ENCODE measurements around the gene TBC1D19.
A peak's percentile ranks its signal among the peaks of the same experiment; 100 is the strongest.

Gene TBC1D19

DNA sequence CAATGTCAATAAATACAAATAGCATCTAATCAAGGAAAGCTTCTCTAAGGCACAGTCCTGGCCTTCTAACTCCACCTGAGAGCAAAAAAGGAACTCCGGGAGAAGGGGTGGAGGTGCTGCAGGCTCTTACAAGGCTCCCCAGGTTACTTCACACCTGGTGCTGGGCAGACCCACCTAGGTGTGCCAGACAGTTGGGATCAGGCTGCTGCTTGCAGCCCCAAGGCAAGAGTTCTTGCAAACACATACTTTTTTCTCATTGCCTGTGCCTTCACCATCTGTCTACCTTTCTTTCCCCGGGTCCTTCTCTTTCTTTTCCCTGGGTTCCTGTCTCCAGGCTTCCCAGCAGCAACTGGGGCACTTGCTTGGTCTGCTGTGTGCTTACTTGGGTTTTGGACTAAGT is 195.3 kb downstream of the TBC1D19 start:
- no peak for DNase-seq (ENCODE audit: low read depth in 2 of 3, low spot score in 2 of 3)

- no peak for DNase-seq (ENCODE audit: low read depth in 2 of 3, low spot score in 2 of 3)
Measured at GRCh38 chr4:26779674-26780073, 195.8 kb downstream of the TBC1D19 start.

DNA sequence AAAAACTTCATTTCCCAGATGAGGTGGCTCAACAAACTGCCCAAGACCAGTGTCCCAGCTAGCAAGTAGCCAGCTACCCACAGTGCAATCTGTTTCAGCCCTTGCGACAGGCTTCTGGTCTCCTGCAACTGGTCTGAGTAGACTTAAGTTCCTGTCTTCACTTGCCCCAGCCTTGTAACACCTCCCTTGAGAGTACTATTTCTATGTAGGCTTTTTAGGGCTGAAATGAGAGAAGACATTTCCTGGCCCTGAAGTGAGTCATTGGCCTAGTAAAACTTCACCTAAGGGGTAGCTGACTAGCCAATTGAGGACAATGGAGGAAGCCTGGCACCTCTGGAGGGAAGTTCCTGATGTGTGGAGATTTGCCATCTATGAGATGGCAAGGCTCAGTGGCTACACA is 196.7 kb downstream of the TBC1D19 start:
- DNase-seq (ENCODE audit: low read depth in 2 of 3, low spot score in 2 of 3): no peak

- DNase-seq (ENCODE audit: low read depth in 2 of 3, low spot score in 2 of 3): no peak
Measured at GRCh38 chr4:26782168-26782829, 198.4 kb downstream of the TBC1D19 start.

DNA sequence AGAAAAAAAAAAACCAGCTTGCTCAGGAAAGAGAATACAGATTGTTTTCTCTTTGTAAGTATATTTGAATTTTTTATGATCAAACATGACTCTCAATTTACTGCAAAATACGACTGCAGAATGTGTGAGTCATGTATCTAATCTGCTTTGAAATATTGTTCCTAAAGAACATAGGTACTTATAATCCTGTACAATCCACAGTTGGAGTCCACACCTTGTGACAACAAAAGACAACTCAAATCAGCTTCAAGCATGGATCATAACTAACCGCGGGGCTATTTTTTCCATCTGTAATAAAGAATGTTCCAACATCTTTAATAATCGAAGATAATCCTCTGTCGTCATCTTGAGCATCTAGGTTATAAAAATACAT is 198.9 kb downstream of the TBC1D19 start:
- no peak for DNase-seq (ENCODE audit: low read depth in 2 of 3, low spot score in 2 of 3)

DNA sequence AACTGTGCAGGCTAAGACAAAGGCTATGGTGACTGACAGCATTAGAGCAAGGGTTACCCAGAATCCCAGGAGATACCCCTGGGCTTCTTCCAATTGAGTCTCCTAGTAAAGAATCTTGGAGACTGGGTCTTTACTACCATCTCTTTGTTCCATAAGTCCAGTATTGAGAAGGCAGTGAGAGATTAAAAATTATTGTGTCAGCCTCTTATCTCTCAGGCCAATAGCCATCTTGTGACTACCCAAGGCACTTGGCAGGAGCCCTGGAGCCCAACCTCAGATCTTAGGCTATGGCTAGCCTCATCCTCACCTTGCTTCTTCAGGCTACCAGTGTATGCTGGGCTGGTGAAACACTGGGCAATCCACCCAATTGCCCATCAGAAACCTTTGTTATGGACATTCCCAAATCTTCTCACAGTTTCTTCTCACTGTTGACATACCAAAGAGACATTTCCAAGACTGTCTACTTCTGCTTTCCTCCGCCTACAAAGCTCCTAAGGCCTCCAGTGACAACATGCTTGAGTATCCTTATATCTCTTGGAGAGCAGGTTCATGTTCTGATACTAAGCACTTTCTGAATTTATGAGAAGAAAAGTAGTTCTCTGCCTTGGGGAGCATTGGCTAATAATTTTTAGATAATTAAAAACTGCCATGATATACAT is 200.5 kb downstream of the TBC1D19 start:
- DNase-seq (ENCODE audit: low read depth in 2 of 3, low spot score in 2 of 3): no peak

GRCh38 chr4:26785312-26785711 is 201.4 kb downstream of the TBC1D19 start:
- DNase-seq (ENCODE audit: low read depth in 2 of 3, low spot score in 2 of 3): no peak

DNA sequence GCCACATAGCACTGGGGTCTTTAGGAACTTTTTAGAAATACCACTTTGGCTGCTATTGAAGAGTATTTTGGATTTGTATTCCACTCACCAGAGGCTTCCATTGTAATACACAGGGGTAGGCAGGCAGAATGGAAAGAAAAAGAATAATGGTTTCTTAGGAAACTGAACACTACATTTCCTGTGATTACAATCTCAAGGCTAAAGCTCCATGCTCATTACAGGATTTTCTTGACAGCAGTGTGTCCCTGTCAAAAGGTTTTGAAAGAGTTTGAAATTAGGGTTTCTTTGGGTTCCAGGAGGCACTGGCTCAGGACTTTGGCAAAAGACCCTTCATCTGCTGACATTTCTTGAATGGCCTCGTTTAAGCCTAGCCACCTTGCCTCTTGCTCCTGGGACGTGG is 201.9 kb downstream of the TBC1D19 start:
- DNase-seq (ENCODE audit: low read depth in 2 of 3, low spot score in 2 of 3): no peak

DNA sequence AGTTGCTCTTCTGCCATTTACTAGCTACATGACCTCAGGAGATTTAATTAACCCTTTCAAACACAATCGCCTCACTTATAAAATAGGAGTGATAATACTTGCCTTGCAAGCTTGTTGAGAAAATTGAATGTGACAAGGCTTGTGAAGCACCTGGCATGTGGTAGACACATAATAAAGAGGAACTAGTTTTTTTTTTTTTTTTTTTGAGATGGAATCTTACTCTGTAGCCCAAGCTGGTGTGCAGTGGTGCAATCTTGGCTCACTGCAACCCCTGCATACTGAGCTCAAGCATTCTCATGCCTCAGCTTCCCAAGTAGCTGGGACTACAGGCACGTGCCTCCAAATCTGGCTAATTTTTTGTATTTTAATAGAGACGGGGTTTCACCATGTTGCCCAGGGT is 203.0 kb downstream of the TBC1D19 start:
- no peak for DNase-seq (ENCODE audit: low read depth in 2 of 3, low spot score in 2 of 3)

GRCh38 chr4:26787461-26788340 is 203.8 kb downstream of the TBC1D19 start:
- DNase-seq (ENCODE audit: low read depth in 2 of 3, low spot score in 2 of 3): peak in 2 of 3 experiments; percentile 17 to 27

GRCh38 chr4:26788341-26788733 is 204.5 kb downstream of the TBC1D19 start:
- DNase-seq (ENCODE audit: low read depth in 2 of 3, low spot score in 2 of 3): no peak

GRCh38 chr4:26789208-26789607 is 205.3 kb downstream of the TBC1D19 start:
- no peak for DNase-seq (ENCODE audit: low read depth in 2 of 3, low spot score in 2 of 3)

- DNase-seq (ENCODE audit: low read depth in 2 of 3, low spot score in 2 of 3): no peak
Measured at GRCh38 chr4:26791346-26791745, 207.5 kb downstream of the TBC1D19 start.

DNA sequence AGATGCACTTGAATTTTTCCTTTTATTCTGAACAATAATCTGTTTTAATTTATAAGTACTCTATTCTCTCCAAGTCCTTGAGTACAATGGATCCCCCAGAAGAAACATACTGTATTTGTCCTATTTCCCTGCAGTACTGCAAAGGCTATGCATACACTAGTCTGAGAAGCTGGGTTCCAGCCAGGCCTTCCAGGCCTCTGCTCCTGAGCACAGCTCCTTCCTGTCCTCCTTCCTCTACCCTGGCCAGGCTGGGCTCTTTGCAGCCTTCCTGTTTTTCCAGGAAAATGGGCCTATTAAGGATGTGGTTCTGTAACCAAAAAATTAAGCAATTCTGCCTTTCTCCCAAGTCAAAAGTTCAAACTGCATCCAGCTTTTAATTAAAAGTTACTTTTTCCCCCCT is 208.8 kb downstream of the TBC1D19 start:
- DNase-seq (ENCODE audit: low read depth in 2 of 3, low spot score in 2 of 3): no peak

DNA sequence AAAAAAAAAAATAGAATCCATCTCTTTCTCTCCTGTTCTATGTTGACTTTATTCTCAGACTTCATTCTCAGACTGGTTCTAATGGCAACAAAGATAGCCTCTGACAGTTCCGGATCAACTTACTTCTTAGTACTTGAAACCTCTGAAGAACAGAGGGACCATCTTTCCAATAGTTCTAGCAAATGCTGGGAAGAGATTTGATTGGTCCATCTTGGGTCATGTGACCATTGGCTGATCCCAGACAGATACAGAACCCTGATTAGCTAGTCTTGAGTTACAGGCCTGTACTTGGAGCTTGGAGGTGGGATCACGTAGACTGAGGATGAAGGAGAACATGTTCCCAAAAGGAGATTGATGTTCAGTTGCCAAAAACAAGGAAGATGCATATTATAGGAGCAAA is 209.9 kb downstream of the TBC1D19 start:
- DNase-seq (ENCODE audit: low read depth in 2 of 3, low spot score in 2 of 3): no peak

DNA sequence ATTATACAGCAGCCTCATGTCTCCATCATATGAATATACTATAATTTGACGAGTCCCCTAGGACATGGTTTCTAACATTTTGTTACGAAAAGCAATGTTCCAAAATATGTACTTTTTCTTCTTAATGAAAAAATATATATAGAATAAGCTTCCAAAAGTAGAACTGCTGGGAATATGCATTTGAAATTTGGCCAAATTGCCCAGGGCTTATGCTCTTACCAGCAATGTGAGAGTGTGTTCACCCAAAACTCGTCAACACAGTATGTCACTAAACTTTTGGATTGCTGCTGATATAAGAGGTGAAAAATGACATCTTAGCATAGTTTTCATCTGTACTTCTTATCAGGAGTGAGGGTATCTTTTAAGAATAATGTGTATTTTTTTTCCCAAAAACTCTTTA is 212.2 kb downstream of the TBC1D19 start:
- DNase-seq (ENCODE audit: low read depth in 2 of 3, low spot score in 2 of 3): no peak

- no peak for DNase-seq (ENCODE audit: low read depth in 2 of 3, low spot score in 2 of 3)
Measured at GRCh38 chr4:26802790-26803189, 218.9 kb downstream of the TBC1D19 start.

DNA sequence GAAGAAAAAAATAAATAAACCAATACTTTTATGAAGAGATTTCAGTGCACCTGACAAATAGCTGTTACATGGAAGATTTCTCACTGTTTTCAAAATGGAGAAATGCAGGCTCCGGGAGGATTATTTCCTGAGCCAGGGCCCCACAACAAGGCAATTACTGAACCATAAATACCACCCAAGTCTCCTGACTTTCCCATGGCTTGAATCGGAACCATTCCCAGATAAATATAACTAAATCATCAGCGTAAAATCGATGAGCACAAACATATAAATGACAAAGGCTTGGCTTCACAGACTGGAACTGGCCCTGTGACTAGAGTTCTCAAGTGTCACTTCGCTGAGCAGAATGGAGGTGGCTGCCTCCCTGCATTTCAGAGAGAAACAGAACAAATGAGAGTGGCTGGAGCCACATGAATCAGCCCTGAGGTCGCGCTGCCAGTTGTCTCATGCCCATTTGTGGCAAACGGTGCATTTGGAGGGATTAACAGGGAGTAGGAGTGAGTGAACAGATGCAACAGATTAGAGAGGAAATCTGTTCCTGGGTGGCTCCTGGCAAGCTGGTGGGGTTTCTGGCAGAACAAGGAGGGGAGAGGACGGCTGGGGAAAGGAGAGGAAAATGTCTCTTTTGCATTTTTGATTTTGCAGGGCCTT is 219.5 kb downstream of the TBC1D19 start:
- no peak for DNase-seq (ENCODE audit: low read depth in 2 of 3, low spot score in 2 of 3)

- no peak for DNase-seq (ENCODE audit: low read depth in 2 of 3, low spot score in 2 of 3)
Measured at GRCh38 chr4:26804451-26804850, 220.6 kb downstream of the TBC1D19 start.

DNA sequence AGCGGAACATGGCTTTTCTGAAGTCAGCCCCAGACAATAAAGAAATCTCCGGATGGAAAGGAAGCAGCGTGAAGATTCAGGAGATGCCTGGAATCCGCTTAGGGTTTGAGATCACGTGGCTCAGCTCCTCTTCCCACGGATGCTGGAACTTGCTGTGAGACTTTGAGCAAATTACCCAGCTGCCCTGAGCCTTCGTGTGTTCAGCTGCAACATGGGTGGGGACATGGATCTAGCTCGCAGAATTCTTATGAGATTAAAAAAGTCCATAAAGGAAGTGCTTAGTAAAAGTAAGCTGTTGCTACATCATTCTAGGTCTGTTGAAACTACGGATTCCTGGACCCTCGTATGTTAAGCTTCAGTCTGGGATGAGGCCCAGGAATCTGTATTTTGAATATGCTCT is 221.0 kb downstream of the TBC1D19 start:
- no peak for DNase-seq (ENCODE audit: low read depth in 2 of 3, low spot score in 2 of 3)
